ENCODE measurements around the gene ITGAX. TPM values are rescaled to one million over a fixed set of nuclear protein-coding genes. Genes with fewer than 3 reads are reported as not detected.

Gene ITGAX
- total and polyA plus RNA-seq, 4 donors, result 38.1 to 148 (median 113) TPM

DNA sequence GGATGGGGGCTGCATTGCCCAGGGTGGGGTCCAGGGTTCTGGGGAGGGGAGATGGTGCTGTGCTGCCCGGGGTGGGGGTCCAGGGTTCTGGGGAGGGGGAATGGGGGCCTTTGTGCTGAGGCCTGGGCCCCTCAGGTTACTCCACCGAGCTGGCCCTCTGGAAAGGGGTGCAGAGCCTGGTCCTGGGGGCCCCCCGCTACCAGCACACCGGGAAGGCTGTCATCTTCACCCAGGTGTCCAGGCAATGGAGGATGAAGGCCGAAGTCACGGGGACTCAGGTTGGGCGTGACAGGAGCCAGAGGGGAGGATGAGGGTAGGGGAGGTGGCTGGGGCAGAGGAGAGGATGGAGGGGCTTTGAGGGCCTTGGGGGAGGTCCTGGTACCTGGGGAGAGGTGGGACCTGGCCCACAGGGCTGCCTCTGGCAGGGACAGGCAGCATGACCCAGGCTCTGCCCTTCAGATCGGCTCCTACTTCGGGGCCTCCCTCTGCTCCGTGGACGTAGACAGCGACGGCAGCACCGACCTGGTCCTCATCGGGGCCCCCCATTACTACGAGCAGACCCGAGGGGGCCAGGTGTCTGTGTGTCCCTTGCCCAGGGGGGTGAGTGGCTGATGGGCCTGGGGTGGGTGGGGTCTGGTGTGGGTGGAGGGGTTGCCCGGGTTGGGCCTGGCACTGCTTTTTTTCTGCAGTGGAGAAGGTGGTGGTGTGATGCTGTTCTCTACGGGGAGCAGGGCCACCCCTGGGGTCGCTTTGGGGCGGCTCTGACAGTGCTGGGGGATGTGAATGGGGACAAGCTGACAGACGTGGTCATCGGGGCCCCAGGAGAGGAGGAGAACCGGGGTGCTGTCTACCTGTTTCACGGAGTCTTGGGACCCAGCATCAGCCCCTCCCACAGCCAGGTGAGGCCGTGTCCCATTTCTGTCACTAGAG lies 7.8 kb downstream of the ITGAX start:
- Histone ChIP-seq H3K4me3 (no peak overlapping the region), H3K27ac (ENCODE audit: low read depth in 1 of 2, low read length in 1 of 2) (no peak overlapping the region), H3K9ac (ENCODE audit: insufficient read depth in 1 of 2, low read length in 2 of 2) (no peak overlapping the region), H3K27me3 (ENCODE audit: control insufficient read depth in 3 of 3, insufficient read depth in 3 of 3, low read length in 2 of 3) (peaks cover 0 to under 1% (median 0%) of the 10 kb centered on the region in 3 donors), H3K4me1 (ENCODE audit: control insufficient read depth in 5 of 5, insufficient read depth in 5 of 5, low read length in 5 of 5) (peaks cover 0 to 1% (median 0%) of the 10 kb centered on the region in 5 donors), H3K36me3 (ENCODE audit: control insufficient read depth in 4 of 4, insufficient read depth in 4 of 4, low read length in 4 of 4) (peaks cover 0 to 1% (median 0%) of the 10 kb centered on the region in 4 donors), H3K9me3 (ENCODE audit: control insufficient read depth in 4 of 4, insufficient read depth in 3 of 4, low read length in 3 of 4) (no peaks in the 10 kb centered on the region)
- no peak for DNase-seq
- TF ChIP-seq, protein P1, sequence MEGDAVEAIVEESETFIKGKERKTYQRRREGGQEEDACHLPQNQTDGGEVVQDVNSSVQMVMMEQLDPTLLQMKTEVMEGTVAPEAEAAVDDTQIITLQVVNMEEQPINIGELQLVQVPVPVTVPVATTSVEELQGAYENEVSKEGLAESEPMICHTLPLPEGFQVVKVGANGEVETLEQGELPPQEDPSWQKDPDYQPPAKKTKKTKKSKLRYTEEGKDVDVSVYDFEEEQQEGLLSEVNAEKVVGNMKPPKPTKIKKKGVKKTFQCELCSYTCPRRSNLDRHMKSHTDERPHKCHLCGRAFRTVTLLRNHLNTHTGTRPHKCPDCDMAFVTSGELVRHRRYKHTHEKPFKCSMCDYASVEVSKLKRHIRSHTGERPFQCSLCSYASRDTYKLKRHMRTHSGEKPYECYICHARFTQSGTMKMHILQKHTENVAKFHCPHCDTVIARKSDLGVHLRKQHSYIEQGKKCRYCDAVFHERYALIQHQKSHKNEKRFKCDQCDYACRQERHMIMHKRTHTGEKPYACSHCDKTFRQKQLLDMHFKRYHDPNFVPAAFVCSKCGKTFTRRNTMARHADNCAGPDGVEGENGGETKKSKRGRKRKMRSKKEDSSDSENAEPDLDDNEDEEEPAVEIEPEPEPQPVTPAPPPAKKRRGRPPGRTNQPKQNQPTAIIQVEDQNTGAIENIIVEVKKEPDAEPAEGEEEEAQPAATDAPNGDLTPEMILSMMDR (IDR thresholded peaks at IDR 0.05; ENCODE audit: control extremely low read depth, extremely low read depth), result no peak
- WGBS, 2 donors, result 84 to 85% methylated on average over 18 to 26 of the region's 26 CpGs
- no peak for ATAC-seq (ENCODE audit: insufficient read depth, low FRiP score)

DNA sequence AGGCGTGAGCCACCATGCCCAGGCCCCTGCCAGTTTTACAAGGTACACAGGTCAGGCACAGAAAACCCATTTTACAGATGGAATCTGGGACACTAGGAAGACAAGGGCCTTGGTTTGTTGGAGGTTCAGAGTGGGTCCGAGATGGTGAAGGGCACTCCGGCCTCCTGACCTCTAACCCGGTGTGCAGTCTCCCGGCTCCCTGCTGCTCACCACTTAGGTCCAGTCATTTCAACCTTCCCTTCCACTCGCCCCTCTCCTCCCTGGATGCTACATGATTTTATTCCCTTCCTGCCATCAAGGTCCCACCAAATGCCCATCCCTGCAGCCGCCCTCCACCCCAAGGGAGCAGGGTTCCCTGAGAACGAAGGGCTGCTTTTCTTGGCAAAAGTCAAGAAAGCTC lies 8.7 kb downstream of the ITGAX start:
- H3K36me3 ChIP-seq (ENCODE audit: control insufficient read depth in 4 of 4, insufficient read depth in 4 of 4, low read length in 4 of 4), result peaks cover 0 to 1% (median 0%) of the 10 kb centered on the region in 4 donors
- H3K4me1 ChIP-seq (ENCODE audit: control insufficient read depth in 5 of 5, insufficient read depth in 5 of 5, low read length in 5 of 5), result peaks cover 0 to 1% (median 0%) of the 10 kb centered on the region in 5 donors
- WGBS, 2 donors, result 93 to 98% methylated on average over 8 of the region's 8 CpGs
- no peak overlapping the region for H3K27ac ChIP-seq (ENCODE audit: low read depth in 1 of 2, low read length in 1 of 2)
- no peak overlapping the region for H3K9ac ChIP-seq (ENCODE audit: insufficient read depth in 1 of 2, low read length in 2 of 2)
- TF ChIP-seq, protein P1 (IDR thresholded peaks at IDR 0.05; ENCODE audit: control extremely low read depth, extremely low read depth), result no peak
- H3K27me3 ChIP-seq (ENCODE audit: control insufficient read depth in 3 of 3, insufficient read depth in 3 of 3, low read length in 2 of 3), result no peaks in the 10 kb centered on the region
- no peak for ATAC-seq (ENCODE audit: insufficient read depth, low FRiP score)
- no peak overlapping the region for H3K4me3 ChIP-seq
- H3K9me3 ChIP-seq (ENCODE audit: control insufficient read depth in 4 of 4, insufficient read depth in 3 of 4, low read length in 3 of 4), result no peaks in the 10 kb centered on the region
- DNase-seq, result no peak

DNA sequence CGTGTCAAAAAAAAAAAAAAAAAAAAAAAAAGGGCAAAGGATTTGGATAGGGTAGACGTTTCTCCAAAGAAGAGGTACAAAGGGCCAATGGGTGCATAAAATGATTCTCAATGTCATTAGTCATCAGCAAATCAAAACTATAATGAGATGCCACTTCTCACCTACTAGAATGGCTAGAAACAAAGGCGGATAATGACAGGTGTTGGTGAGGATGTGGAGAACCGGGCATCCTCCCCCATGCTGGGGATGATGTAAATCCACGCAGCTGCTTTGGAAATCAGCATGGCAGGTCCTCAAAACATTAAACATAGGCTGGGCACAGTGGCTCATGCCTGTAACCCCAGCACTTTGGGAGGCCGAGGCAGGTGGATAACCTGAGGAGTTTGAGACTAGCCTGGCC lies 9.4 kb downstream of the ITGAX start:
- Histone ChIP-seq H3K27ac (ENCODE audit: low read depth in 1 of 2, low read length in 1 of 2) (no peak overlapping the region), H3K9ac (ENCODE audit: insufficient read depth in 1 of 2, low read length in 2 of 2) (no peak overlapping the region), H3K9me3 (ENCODE audit: control insufficient read depth in 4 of 4, insufficient read depth in 3 of 4, low read length in 3 of 4) (no peaks in the 10 kb centered on the region), H3K27me3 (ENCODE audit: control insufficient read depth in 3 of 3, insufficient read depth in 3 of 3, low read length in 2 of 3) (no peaks in the 10 kb centered on the region), H3K4me3 (no peak overlapping the region), H3K4me1 (ENCODE audit: control insufficient read depth in 5 of 5, insufficient read depth in 5 of 5, low read length in 5 of 5) (peaks cover 0 to 1% (median 0%) of the 10 kb centered on the region in 5 donors), H3K36me3 (ENCODE audit: control insufficient read depth in 4 of 4, insufficient read depth in 4 of 4, low read length in 4 of 4) (peaks cover 0 to 1% (median 0%) of the 10 kb centered on the region in 4 donors)
- ATAC-seq (ENCODE audit: insufficient read depth, low FRiP score), result no peak
- DNase-seq, result no peak
- WGBS, 2 donors, result 72 to 76% methylated on average over 6 of the region's 6 CpGs
- TF ChIP-seq, protein P1 (IDR thresholded peaks at IDR 0.05; ENCODE audit: control extremely low read depth, extremely low read depth), result no peak
